Measurements from ENCODE around the gene ATRX. TPM values are rescaled to one million over a fixed set of nuclear protein-coding genes. Genes with fewer than 3 reads are reported as not detected.
"Not testable (repeated sequence)": the region's sequence is repeated elsewhere in the genome, so short reads cannot be mapped to it uniquely, and the experiment has no call there.

Gene ATRX
- total and polyA plus RNA-seq, 2 experiments from 2014 or later, result 162 to 179 TPM

DNA sequence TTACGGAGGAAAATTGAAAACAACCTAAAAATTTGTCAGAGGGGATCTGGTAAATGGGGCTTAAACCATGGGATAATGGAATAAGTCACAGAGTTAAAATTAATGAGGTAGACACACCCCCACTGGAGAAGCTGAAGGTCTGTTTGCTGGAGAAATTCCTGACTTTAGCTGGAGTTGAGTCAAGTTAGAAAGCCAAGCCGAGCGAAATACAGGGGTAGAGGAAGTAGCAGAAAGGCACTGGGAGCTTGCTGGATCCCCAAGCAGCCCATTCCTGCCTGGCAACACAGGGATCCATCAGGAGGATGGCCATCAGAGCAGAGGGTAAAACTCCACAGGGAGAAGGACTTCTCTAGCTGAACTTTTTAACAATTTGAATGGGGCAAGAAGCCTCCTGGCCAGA, 163.8 kb downstream of the ATRX start (continued):
- TF ChIP-seq EZH2phosphoT487 (IDR thresholded peaks at IDR 0.05; ENCODE audit: unreplicated experiment), result no peak
- TF ChIP-seq STAT1 (IDR thresholded peaks at IDR 0.05; ENCODE audit: unreplicated experiment), result no peak

DNA sequence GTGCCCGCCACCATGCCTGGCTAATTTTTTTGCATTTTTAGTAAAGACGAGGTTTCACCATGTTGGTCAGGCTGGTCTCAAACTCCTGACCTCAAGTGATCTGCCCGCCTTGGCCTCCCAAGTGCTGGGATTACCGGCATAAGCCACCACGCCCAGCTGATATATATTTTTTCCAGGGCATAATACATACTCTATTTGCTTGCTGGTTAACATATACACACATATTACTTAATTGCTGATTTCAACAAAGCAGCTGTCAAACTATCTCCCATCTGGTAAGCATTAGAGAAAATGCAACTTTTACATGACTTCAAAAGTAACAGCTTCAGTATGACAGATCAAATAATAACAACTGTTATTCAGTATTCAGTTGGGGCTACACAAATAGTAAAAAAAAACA, 164.6 kb downstream of the ATRX start:
- peaks cover 18% of the 10 kb centered on the region; the same call in 2 of the 3 replicates for H3K36me3 Mint-ChIP-seq (ENCODE audit: low read depth)
- H3K4me1 Mint-ChIP-seq, result peaks cover 22% of the 10 kb centered on the region
- not testable (repeated sequence) for H3K4me1 ChIP-seq (ENCODE audit: insufficient read depth); H3K27me3 Mint-ChIP-seq (ENCODE audit: insufficient read depth, low read depth, poor library complexity); H3K36me3 ChIP-seq (ENCODE audit: insufficient read depth); ATAC-seq; H3K4me2 ChIP-seq; H3K9me3 Mint-ChIP-seq; H3K27ac ChIP-seq (ENCODE audit: low read depth); H3K4me3 Mint-ChIP-seq; H3F3A ChIP-seq (replicated peaks; ENCODE audit: low read depth); H3K27me3 ChIP-seq (ENCODE audit: insufficient read depth); H3K9me2 ChIP-seq (ENCODE audit: insufficient read depth); H2AFZ ChIP-seq; DNase-seq (ENCODE audit: low spot score); H3K4me3 ChIP-seq; H4K20me1 ChIP-seq (replicated peaks; ENCODE audit: insufficient read depth); H3K27ac Mint-ChIP-seq
- peaks cover 39% of the 10 kb centered on the region for H3K79me2 ChIP-seq (replicated peaks; ENCODE audit: insufficient read depth)

DNA sequence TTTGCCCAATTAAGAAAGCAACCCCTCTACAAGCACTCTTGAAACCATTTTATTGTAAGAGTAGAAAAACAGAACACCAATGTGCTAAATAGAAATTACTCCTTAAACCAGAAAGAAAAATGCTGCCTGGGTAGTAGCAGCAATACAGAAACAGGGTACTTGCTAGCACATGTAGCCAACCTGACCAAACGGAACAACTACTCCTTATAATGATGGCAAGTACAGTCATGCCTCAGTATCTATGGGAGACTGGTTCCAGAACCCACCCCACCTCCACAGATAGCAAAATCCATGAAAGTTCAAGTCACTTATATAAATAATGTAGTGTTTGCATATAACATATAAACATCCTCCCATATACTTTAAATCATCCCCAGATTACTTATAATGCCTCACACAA, 168.8 kb downstream of the ATRX start:
- H3K27ac ChIP-seq (ENCODE audit: low read depth), result no peak overlapping the region
- H3K4me3 ChIP-seq, result no peak overlapping the region
- H4K20me1 ChIP-seq (replicated peaks; ENCODE audit: insufficient read depth), result no peaks in the 10 kb centered on the region
- no peak overlapping the region for H2AFZ ChIP-seq
- no peaks in the 10 kb centered on the region for H3F3A ChIP-seq (replicated peaks; ENCODE audit: low read depth)
- DNase-seq (ENCODE audit: low spot score) (no peak), ATAC-seq (no peak)
- H3K27ac Mint-ChIP-seq, result no peak overlapping the region
- H3K36me3 Mint-ChIP-seq (ENCODE audit: low read depth), result peaks cover 21% of the 10 kb centered on the region; the same call in 2 of the 3 replicates
- peaks cover 2% of the 10 kb centered on the region for H3K4me1 Mint-ChIP-seq
- no peaks in the 10 kb centered on the region for H3K27me3 ChIP-seq (ENCODE audit: insufficient read depth)
- H3K4me2 ChIP-seq, result no peak overlapping the region
- H3K9me2 ChIP-seq (ENCODE audit: insufficient read depth), result no peaks in the 10 kb centered on the region
- no peaks in the 10 kb centered on the region for H3K9me3 Mint-ChIP-seq
- H3K79me2 ChIP-seq (replicated peaks; ENCODE audit: insufficient read depth), result 0 out of 2 replicates have a peak, but pooled peaks cover 3% of the 10 kb centered on the region
- no peaks in the 10 kb centered on the region for H3K4me1 ChIP-seq (ENCODE audit: insufficient read depth)
- H3K27me3 Mint-ChIP-seq (ENCODE audit: insufficient read depth, low read depth, poor library complexity), result no peaks in the 10 kb centered on the region
- no peak overlapping the region for H3K4me3 Mint-ChIP-seq
- H3K36me3 ChIP-seq (ENCODE audit: insufficient read depth), result peaks cover 5% of the 10 kb centered on the region; the same call in 1 of the 2 replicates
- TF ChIP-seq EZH2 (IDR thresholded peaks at IDR 0.05; ENCODE audit: low read depth, unreplicated experiment) (no peak), EZH2phosphoT487 (IDR thresholded peaks at IDR 0.05; ENCODE audit: unreplicated experiment) (no peak), POLR2AphosphoS5 (IDR thresholded peaks at IDR 0.05; ENCODE audit: low read depth) (no peak), JUNB (IDR thresholded peaks at IDR 0.05; ENCODE audit: unreplicated experiment) (no peak), ZNF331 (CRISPR knock-in tag; IDR thresholded peaks at IDR 0.05; ENCODE audit: low read depth) (no peak), ZNF114 (CRISPR knock-in tag; IDR thresholded peaks at IDR 0.05) (no peak), CREB1 (CRISPR knock-in tag; IDR thresholded peaks at IDR 0.05; ENCODE audit: low read depth) (no peak), NANOG (IDR thresholded peaks at IDR 0.05; ENCODE audit: borderline replicate concordance) (no peak)
- TF ChIP-seq, protein P1, sequence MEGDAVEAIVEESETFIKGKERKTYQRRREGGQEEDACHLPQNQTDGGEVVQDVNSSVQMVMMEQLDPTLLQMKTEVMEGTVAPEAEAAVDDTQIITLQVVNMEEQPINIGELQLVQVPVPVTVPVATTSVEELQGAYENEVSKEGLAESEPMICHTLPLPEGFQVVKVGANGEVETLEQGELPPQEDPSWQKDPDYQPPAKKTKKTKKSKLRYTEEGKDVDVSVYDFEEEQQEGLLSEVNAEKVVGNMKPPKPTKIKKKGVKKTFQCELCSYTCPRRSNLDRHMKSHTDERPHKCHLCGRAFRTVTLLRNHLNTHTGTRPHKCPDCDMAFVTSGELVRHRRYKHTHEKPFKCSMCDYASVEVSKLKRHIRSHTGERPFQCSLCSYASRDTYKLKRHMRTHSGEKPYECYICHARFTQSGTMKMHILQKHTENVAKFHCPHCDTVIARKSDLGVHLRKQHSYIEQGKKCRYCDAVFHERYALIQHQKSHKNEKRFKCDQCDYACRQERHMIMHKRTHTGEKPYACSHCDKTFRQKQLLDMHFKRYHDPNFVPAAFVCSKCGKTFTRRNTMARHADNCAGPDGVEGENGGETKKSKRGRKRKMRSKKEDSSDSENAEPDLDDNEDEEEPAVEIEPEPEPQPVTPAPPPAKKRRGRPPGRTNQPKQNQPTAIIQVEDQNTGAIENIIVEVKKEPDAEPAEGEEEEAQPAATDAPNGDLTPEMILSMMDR (conservative IDR thresholded peaks at IDR 0.05; ENCODE audit: low read depth in 2 of 2), result no peak
- TF ChIP-seq, protein P2, sequence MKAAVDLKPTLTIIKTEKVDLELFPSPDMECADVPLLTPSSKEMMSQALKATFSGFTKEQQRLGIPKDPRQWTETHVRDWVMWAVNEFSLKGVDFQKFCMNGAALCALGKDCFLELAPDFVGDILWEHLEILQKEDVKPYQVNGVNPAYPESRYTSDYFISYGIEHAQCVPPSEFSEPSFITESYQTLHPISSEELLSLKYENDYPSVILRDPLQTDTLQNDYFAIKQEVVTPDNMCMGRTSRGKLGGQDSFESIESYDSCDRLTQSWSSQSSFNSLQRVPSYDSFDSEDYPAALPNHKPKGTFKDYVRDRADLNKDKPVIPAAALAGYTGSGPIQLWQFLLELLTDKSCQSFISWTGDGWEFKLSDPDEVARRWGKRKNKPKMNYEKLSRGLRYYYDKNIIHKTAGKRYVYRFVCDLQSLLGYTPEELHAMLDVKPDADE (IDR thresholded peaks at IDR 0.05), result no peak
- TF ChIP-seq, protein P3, sequence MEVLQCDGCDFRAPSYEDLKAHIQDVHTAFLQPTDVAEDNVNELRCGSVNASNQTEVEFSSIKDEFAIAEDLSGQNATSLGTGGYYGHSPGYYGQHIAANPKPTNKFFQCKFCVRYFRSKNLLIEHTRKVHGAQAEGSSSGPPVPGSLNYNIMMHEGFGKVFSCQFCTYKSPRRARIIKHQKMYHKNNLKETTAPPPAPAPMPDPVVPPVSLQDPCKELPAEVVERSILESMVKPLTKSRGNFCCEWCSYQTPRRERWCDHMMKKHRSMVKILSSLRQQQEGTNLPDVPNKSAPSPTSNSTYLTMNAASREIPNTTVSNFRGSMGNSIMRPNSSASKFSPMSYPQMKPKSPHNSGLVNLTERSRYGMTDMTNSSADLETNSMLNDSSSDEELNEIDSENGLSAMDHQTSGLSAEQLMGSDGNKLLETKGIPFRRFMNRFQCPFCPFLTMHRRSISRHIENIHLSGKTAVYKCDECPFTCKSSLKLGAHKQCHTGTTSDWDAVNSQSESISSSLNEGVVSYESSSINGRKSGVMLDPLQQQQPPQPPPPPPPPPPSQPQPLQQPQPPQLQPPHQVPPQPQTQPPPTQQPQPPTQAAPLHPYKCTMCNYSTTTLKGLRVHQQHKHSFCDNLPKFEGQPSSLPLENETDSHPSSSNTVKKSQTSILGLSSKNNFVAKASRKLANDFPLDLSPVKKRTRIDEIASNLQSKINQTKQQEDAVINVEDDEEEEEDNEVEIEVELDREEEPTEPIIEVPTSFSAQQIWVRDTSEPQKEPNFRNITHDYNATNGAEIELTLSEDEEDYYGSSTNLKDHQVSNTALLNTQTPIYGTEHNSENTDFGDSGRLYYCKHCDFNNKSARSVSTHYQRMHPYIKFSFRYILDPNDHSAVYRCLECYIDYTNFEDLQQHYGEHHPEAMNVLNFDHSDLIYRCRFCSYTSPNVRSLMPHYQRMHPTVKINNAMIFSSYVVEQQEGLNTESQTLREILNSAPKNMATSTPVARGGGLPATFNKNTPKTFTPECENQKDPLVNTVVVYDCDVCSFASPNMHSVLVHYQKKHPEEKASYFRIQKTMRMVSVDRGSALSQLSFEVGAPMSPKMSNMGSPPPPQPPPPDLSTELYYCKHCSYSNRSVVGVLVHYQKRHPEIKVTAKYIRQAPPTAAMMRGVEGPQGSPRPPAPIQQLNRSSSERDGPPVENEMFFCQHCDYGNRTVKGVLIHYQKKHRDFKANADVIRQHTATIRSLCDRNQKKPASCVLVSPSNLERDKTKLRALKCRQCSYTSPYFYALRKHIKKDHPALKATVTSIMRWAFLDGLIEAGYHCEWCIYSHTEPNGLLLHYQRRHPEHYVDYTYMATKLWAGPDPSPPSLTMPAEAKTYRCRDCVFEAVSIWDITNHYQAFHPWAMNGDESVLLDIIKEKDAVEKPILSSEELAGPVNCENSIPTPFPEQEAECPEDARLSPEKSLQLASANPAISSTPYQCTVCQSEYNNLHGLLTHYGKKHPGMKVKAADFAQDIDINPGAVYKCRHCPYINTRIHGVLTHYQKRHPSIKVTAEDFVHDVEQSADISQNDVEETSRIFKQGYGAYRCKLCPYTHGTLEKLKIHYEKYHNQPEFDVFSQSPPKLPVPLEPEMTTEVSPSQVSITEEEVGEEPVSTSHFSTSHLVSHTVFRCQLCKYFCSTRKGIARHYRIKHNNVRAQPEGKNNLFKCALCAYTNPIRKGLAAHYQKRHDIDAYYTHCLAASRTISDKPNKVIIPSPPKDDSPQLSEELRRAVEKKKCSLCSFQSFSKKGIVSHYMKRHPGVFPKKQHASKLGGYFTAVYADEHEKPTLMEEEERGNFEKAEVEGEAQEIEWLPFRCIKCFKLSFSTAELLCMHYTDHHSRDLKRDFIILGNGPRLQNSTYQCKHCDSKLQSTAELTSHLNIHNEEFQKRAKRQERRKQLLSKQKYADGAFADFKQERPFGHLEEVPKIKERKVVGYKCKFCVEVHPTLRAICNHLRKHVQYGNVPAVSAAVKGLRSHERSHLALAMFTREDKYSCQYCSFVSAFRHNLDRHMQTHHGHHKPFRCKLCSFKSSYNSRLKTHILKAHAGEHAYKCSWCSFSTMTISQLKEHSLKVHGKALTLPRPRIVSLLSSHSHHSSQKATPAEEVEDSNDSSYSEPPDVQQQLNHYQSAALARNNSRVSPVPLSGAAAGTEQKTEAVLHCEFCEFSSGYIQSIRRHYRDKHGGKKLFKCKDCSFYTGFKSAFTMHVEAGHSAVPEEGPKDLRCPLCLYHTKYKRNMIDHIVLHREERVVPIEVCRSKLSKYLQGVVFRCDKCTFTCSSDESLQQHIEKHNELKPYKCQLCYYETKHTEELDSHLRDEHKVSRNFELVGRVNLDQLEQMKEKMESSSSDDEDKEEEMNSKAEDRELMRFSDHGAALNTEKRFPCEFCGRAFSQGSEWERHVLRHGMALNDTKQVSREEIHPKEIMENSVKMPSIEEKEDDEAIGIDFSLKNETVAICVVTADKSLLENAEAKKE (CRISPR knock-in tag; IDR thresholded peaks at IDR 0.05), result no peak

Measured in GM23338 (cell line).